HEK293T (cell line): ENCODE results near the gene RABAC1.

ENCODE experiments used
- ARNT ChIP-seq: fragments of 450-650 bp; IDR thresholded peaks from 2 replicates; pipeline ENCODE4 v1.6.1; 2017; ENCODE audit warnings: mild to moderate bottlenecking
- ELF4 ChIP-seq: fragments of 450-650 bp; IDR thresholded peaks from 2 replicates; pipeline ENCODE4 v1.6.1; 2017; ENCODE audit warnings: antibody characterized with exemption
- FOXA1 ChIP-seq: fragments of 450-650 bp; IDR thresholded peaks from 2 replicates; pipeline ENCODE4 v1.6.1; 2016; ENCODE audit warnings: mild to moderate bottlenecking
- FOXK2 ChIP-seq: fragments of 450-650 bp; IDR thresholded peaks from 2 replicates; pipeline ENCODE4 v1.6.1; 2016; ENCODE audit warnings: mild to moderate bottlenecking
- FOXM1 ChIP-seq: fragments of 450-650 bp; IDR thresholded peaks from 2 replicates; pipeline ENCODE4 v1.6.1; 2017; ENCODE audit warnings: mild to moderate bottlenecking, borderline replicate concordance
- NFRKB ChIP-seq: fragments of 450-650 bp; IDR thresholded peaks from 2 replicates; pipeline ENCODE4 v1.6.1; 2016; ENCODE audit warnings: mild to moderate bottlenecking, moderate library complexity
- SUZ12 ChIP-seq: fragments of 450-650 bp; IDR thresholded peaks from 2 replicates; pipeline ENCODE4 v1.6.1; 2016; ENCODE audit warnings: mild to moderate bottlenecking

DNA sequence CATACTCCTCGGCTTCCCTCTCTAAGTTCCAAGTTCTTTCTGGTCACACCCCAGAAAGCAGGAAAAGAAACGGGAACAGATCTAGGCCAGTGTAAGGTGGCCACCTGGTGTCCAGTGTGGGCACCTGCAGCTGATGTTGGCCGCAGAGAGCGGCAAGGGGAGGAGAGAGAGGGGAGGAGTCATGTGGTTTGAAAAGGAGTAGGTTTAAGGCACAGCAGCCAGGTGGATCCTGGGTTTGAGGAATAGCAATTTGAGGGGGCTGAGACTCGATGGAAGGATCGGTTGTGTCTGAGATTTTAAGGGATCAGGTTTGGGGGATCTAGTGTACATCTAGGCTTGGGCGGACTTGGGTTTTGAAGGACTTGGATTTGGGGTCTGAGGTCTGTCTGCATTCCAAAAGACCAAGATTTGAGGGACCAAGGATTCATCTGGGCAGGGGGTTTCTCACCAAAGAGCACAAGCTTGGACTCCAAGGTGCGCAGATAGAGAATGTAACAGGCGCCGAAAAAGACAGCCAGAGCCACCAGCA, 1.2 kb downstream of the RABAC1 start:
- TF ChIP-seq FOXA1, result no peak
- TF ChIP-seq ARNT, result no peak
- no peak for TF ChIP-seq FOXM1
- TF ChIP-seq ELF4, result no peak
- no peak for TF ChIP-seq NFRKB
- no peak for TF ChIP-seq SUZ12
- no peak for TF ChIP-seq FOXK2
